ENCODE data around the gene NEGR1.

DNA sequence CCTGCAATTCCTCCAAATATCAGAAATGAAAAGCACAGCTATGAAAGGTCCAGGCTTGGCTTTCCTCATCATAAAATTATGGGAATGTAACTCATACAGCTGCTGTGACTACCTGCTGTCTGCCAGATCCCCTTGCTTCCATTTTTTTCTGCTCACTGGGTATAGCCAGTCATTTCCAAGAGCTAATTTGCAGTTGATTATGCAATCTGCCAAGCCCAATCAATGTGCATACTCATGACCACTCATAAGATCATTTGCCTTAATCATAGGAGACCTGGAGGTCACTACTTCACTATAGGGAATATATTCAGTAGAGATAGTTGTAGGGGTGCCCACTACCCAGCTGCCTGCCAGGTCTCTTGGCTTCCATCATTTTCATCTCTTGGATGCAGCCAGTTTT lies 783.8 kb downstream of the NEGR1 start:
- TF ChIP-seq, protein P1, sequence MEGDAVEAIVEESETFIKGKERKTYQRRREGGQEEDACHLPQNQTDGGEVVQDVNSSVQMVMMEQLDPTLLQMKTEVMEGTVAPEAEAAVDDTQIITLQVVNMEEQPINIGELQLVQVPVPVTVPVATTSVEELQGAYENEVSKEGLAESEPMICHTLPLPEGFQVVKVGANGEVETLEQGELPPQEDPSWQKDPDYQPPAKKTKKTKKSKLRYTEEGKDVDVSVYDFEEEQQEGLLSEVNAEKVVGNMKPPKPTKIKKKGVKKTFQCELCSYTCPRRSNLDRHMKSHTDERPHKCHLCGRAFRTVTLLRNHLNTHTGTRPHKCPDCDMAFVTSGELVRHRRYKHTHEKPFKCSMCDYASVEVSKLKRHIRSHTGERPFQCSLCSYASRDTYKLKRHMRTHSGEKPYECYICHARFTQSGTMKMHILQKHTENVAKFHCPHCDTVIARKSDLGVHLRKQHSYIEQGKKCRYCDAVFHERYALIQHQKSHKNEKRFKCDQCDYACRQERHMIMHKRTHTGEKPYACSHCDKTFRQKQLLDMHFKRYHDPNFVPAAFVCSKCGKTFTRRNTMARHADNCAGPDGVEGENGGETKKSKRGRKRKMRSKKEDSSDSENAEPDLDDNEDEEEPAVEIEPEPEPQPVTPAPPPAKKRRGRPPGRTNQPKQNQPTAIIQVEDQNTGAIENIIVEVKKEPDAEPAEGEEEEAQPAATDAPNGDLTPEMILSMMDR (IDR thresholded peaks at IDR 0.05), result no peak
- TF ChIP-seq ZFX (IDR thresholded peaks at IDR 0.05; ENCODE audit: borderline replicate concordance), result no peak

All from 22Rv1 (cell line).